HepG2 (cell line): ENCODE measurements around the gene SLC15A3. TPM values are rescaled to one million over a fixed set of nuclear protein-coding genes. Genes with fewer than 3 reads are reported as not detected.
A peak's percentile ranks its signal among the peaks of the same experiment; 100 is the strongest.

Experiments
- AHR ChIP-seq: IDR thresholded peaks from 2 replicates; pipeline ENCODE4 v1.6.1; 2018; ENCODE audit warnings: missing genetic modification reagents, missing compliant biosample characterization
- BORCS8-MEF2B ChIP-seq: sonication (generic); formaldehyde crosslinking; IDR thresholded peaks from 2 replicates; pipeline ENCODE4 v1.8.0; 2022; ENCODE audit warnings: mild to moderate bottlenecking, missing genetic modification reagents
- HBP1 ChIP-seq: IDR thresholded peaks from 2 replicates; pipeline ENCODE4 v1.6.1; 2016; ENCODE audit warnings: low read depth, control low read depth
- HDAC2 ChIP-seq: sonication (generic); formaldehyde crosslinking; IDR thresholded peaks from 2 replicates; pipeline ENCODE4 v1.4.0; 2020; ENCODE audit warnings: missing genetic modification reagents
- HDAC6 ChIP-seq: fragments of 200-600 bp; sonication (generic); IDR thresholded peaks from 2 replicates; pipeline ENCODE4 v1.7.0; 2017; ENCODE audit warnings: mild to moderate bottlenecking, antibody characterized with exemption, low read length, low read depth
- HNRNPUL1 ChIP-seq: fragments of 200-400 bp; formaldehyde crosslinking; IDR thresholded peaks from 2 replicates; pipeline ENCODE4 v1.6.1; 2017; ENCODE audit warnings: low read depth, mild to moderate bottlenecking, low read length, moderate library complexity
- MBNL3 ChIP-seq: fragments of 250-450 bp; sonication (Bioruptor Pico); conservative IDR thresholded peaks from 2 replicates; pipeline ENCODE4 v1.8.0; 2022; ENCODE audit warnings: mild to moderate bottlenecking, inconsistent platforms
- SSRP1 ChIP-seq: IDR thresholded peaks from 2 replicates; pipeline ENCODE4 v1.6.1; 2016; ENCODE audit warnings: control low read depth
- ZHX1 ChIP-seq: sonication (generic); formaldehyde crosslinking; IDR thresholded peaks from 2 replicates; pipeline ENCODE4 v1.8.1; 2022; ENCODE audit warnings: low read depth, mild to moderate bottlenecking, missing genetic modification reagents
- ZHX2 ChIP-seq, 2 experiments: sonication (generic) in 1 of 2; formaldehyde crosslinking in 1 of 2; IDR thresholded peaks; 2 replicates each; pipeline versions ENCODE4 v1.6.1 to v1.9.0; 2014 to 2022; ENCODE audit warnings: antibody characterized with exemption in 1 of 2, borderline replicate concordance in 1 of 2, inconsistent platforms in 1 of 2, low read depth in 1 of 2, missing genetic modification reagents in 1 of 2
- ZNF343 ChIP-seq: sonication (generic); formaldehyde crosslinking; IDR thresholded peaks from 2 replicates; pipeline ENCODE4 v1.4.0; 2020; ENCODE audit warnings: mild to moderate bottlenecking, missing genetic modification reagents
- ZNF609 ChIP-seq: sonication (generic); formaldehyde crosslinking; IDR thresholded peaks from 2 replicates; pipeline ENCODE4 v1.4.0; 2020; ENCODE audit warnings: mild to moderate bottlenecking, missing genetic modification reagents, borderline replicate concordance
- polyA plus RNA-seq, 8 experiments: library from polyadenylated mRNA; depleted of rRNA in 3 of 8; stranded (reverse) in 7 of 8; unstranded in 1 of 8; fragments of >200 nt; fragmentation: Illumina TruSeq in 4 of 8; extraction: Trizol in 4 of 8; gene quantifications; 2 replicates each; pipeline versions ENCODE4 v1.2.1 to v1.2.3, GENCODE V29; 2011 to 2016; ENCODE audit warnings: low read depth in 4 of 8, missing spikeins in 1 of 8, mixed read lengths in 1 of 8; ENCODE audit not compliant: insufficient read depth in 1 of 8
- total RNA-seq, 5 experiments: library from RNA; depleted of rRNA; stranded (reverse); fragments of >200 nt; fragmentation: Illumina TruSeq; extraction: Trizol; gene quantifications; 2 replicates each; pipeline ENCODE4 v1.2.3, GENCODE V29; 2016; ENCODE audit warnings: low read depth in 1 of 5

Gene SLC15A3
- total and polyA plus RNA-seq, 2 of the 13 experiments (the other 11 are each of a cell fraction or from before 2014, with no cell fraction given): 0.45 to 0.77 TPM

GRCh38 chr11:60906132-60906972 is 45.6 kb downstream of the SLC15A3 start, which contains the start of gene PRPF19 (continued):
- TF ChIP-seq ZNF609 (CRISPR knock-in tag): peak; percentile 18; the same call in 1 of the 2 replicates
- peak; percentile 66; the same call in 1 of the 2 replicates for TF ChIP-seq AHR (CRISPR knock-in tag)
- peak; percentile 90; the same call in 1 of the 2 replicates for TF ChIP-seq ZNF343 (CRISPR knock-in tag)
- TF ChIP-seq BORCS8-MEF2B (CRISPR knock-in tag): 0 out of 2 replicates have a peak, but pooled peaks have one; percentile 49
- peak; percentile 77 for TF ChIP-seq HDAC2 (CRISPR knock-in tag)
- TF ChIP-seq HBP1 (CRISPR knock-in tag): no peak
- TF ChIP-seq HNRNPUL1: no peak
- TF ChIP-seq MBNL3 (CRISPR knock-in tag): no peak
- TF ChIP-seq HDAC6: no peak
- 0 out of 2 replicates have a peak, but pooled peaks have one; percentile 7 for TF ChIP-seq ZHX2 (IDR thresholded peaks at IDR 0.05; ENCODE audit: low read depth)
- TF ChIP-seq ZHX2 (CRISPR knock-in tag; IDR thresholded peaks at IDR 0.05; ENCODE audit: borderline replicate concordance): no peak
- TF ChIP-seq ZHX1: no peak
- no peak for TF ChIP-seq SSRP1 (CRISPR knock-in tag)
